HCT116 (cell line): Measurements from ENCODE around the gene GNG12. TPM values are rescaled to one million over a fixed set of nuclear protein-coding genes. Genes with fewer than 3 reads are reported as not detected.

Experiments used
- ATAC-seq: fragments of 200-7000 bp; cut with Tn5 transposase; 2 replicates; pipeline ENCODE4 v1.9.1; 2020; ENCODE audit warnings: mild to moderate bottlenecking, moderate library complexity
- BruUV-seq: library from RNA; stranded (reverse); fragments of 400-500 nt; replicated peaks from 2 replicates; lab custom pipeline; 2021; lab: Mats Ljungman, UMichigan
- CTCF ChIA-PET: fragments of 300-600 bp; sonication (Branson Sonifier 250); formaldehyde crosslinking; loops from one replicate; lab custom pipeline; 2021; ENCODE audit warnings: antibody characterized with exemption; lab: Charles Lee
- POLR2A ChIA-PET: fragments of 300-600, 350-600 bp; sonication (Branson Sonifier 250); formaldehyde crosslinking; loops from one replicate; lab custom pipeline; 2021; ENCODE audit warnings: antibody characterized with exemption; lab: Charles Lee
- RAD21 ChIA-PET, 2 experiments: fragments of 300-600 bp; sonication (Branson Sonifier 250); formaldehyde crosslinking; loops; one replicate each; lab custom pipeline; 2023; ENCODE audit warnings: low total read pairs in 2 of 2; ENCODE audit not compliant: uncharacterized antibody in 2 of 2, unreplicated experiment in 2 of 2, low non-redundant PET in 1 of 2; lab: Charles Lee
- DNase-seq: peaks from one replicate; pipeline ENCODE4 v3.0.0-alpha.2; 2010; ENCODE audit warnings: low read depth, low spot score
- H2AFZ ChIP-seq: fragments of 200-600 bp; shearing (Covaris generic), sonication (generic); 2 replicates; pipeline ENCODE4 v1.6.1; 2017; ENCODE audit warnings: low read depth, mixed run types, mixed read lengths, antibody characterized with exemption, low read length; ENCODE audit not compliant: poor library complexity, severe bottlenecking
- H3K27ac ChIP-seq: 2 replicates; pipeline ENCODE4 v1.5.1; 2012; ENCODE audit warnings: low read depth, low read length
- H3K27me3 ChIP-seq: fragments of 200-600 bp; sonication (generic); 2 replicates; pipeline ENCODE4 v1.6.1; 2016; ENCODE audit warnings: mixed run types, low read length, mixed read lengths; ENCODE audit not compliant: insufficient read depth
- H3K36me3 ChIP-seq, 2 experiments: fragments of 200-500 bp in 1 of 2; fragments of 200-600 bp in 1 of 2; sonication (Bioruptor generic) in 1 of 2; sonication (generic) in 1 of 2; 2 replicates each; pipeline versions ENCODE4 v1.5.1 to v1.6.1; 2014 to 2016; ENCODE audit warnings: low read length in 2 of 2, inconsistent platforms in 1 of 2, mixed read lengths in 1 of 2, mixed run types in 1 of 2; ENCODE audit not compliant: insufficient read depth in 2 of 2, control insufficient read depth in 1 of 2
- H3K4me1 ChIP-seq, 2 experiments: fragments of 200-600 bp in 1 of 2; sonication (generic) in 1 of 2; 2 replicates each; pipeline versions ENCODE4 v1.5.1 to v1.6.1; 2012 to 2017; ENCODE audit warnings: low read length in 2 of 2, inconsistent platforms in 1 of 2, mild to moderate bottlenecking in 1 of 2, mixed read lengths in 1 of 2, mixed run types in 1 of 2, moderate library complexity in 1 of 2; ENCODE audit not compliant: insufficient read depth in 2 of 2, control insufficient read depth in 1 of 2
- H3K4me2 ChIP-seq: fragments of 200-600 bp; sonication (generic); 2 replicates; pipeline ENCODE4 v1.6.1; 2017; ENCODE audit warnings: mixed run types, low read length, mixed read lengths
- H3K4me3 ChIP-seq, 2 experiments: fragments of 200-600 bp in 1 of 2; sonication (generic) in 1 of 2; replicated peaks in 1 of 2; 2 replicates each; pipeline ENCODE4 v1.5.1; 2011 to 2016; ENCODE audit warnings: low read length in 2 of 2, control low read depth in 1 of 2, low read depth in 1 of 2, mild to moderate bottlenecking in 1 of 2, mixed read lengths in 1 of 2, mixed run types in 1 of 2
- H3K79me2 ChIP-seq: fragments of 200-600 bp; sonication (generic); 2 replicates; pipeline ENCODE4 v1.6.1; 2017; ENCODE audit warnings: mild to moderate bottlenecking, mixed run types, low read length, moderate library complexity, mixed read lengths; ENCODE audit not compliant: insufficient read depth
- H3K9ac ChIP-seq: fragments of 200-600 bp; sonication (generic); 2 replicates; pipeline ENCODE4 v1.6.1; 2016; ENCODE audit warnings: low read length, mixed read lengths
- H3K9me2 ChIP-seq: fragments of 200-600 bp; sonication (generic), shearing (Covaris generic); 2 replicates; pipeline ENCODE4 v1.6.1; 2017; ENCODE audit warnings: mixed run types, mild to moderate bottlenecking, moderate library complexity; ENCODE audit not compliant: insufficient read depth
- H3K9me3 ChIP-seq, 2 experiments: fragments of 200-500 bp in 1 of 2; fragments of 200-600 bp in 1 of 2; sonication (Bioruptor generic) in 1 of 2; sonication (generic) in 1 of 2; 2 replicates each; pipeline ENCODE4 v1.6.1; 2014 to 2017; ENCODE audit warnings: low read length in 2 of 2, mixed read lengths in 2 of 2, inconsistent platforms in 1 of 2, low read depth in 1 of 2, mild to moderate bottlenecking in 1 of 2, mixed run types in 1 of 2, moderate library complexity in 1 of 2; ENCODE audit not compliant: control insufficient read depth in 1 of 2, insufficient read depth in 1 of 2
- H4K20me1 ChIP-seq: fragments of 200-600 bp; sonication (generic), shearing (Covaris generic); 2 replicates; pipeline ENCODE4 v1.6.1; 2017; ENCODE audit warnings: mixed run types, mild to moderate bottlenecking, moderate library complexity; ENCODE audit not compliant: insufficient read depth
- CBX3 ChIP-seq: IDR thresholded peaks from 2 replicates; pipeline ENCODE4 v1.6.1; 2012; ENCODE audit warnings: low read depth
- EGR1 ChIP-seq: IDR thresholded peaks from 2 replicates; pipeline ENCODE4 v1.6.1; 2012; ENCODE audit warnings: low read depth
- EZH2 ChIP-seq: fragments of 200-600 bp; sonication (generic); IDR thresholded peaks from 2 replicates; pipeline ENCODE4 v1.6.1; 2017; ENCODE audit warnings: antibody characterized with exemption, mixed run types
- EZH2phosphoT487 ChIP-seq: fragments of 200-600 bp; IDR thresholded peaks from 2 replicates; pipeline ENCODE4 v1.6.1; 2018; ENCODE audit warnings: antibody characterized with exemption, borderline replicate concordance
- FOSL1 ChIP-seq: IDR thresholded peaks from 2 replicates; pipeline ENCODE4 v1.6.1; 2012; ENCODE audit warnings: low read depth
- RAD21 ChIP-seq: IDR thresholded peaks from 2 replicates; pipeline ENCODE4 v1.6.1; 2012; ENCODE audit warnings: low read depth, mild to moderate bottlenecking
- SIN3A ChIP-seq: IDR thresholded peaks from 2 replicates; pipeline ENCODE4 v1.6.1; 2012; ENCODE audit warnings: low read depth
- SP1 ChIP-seq: IDR thresholded peaks from 2 replicates; pipeline ENCODE4 v1.6.1; 2012; ENCODE audit warnings: low read depth
- intact Hi-C: fragments of 100-400 bp; cut with micrococcal nuclease; formaldehyde crosslinking; loops from 2 replicates; pipeline ENCODE4 v1.10.0; 2022
- total RNA-seq: library from RNA; stranded (reverse); gene quantifications from one replicate; pipeline ENCODE4 v1.2.1, GENCODE V29; 2021; ENCODE audit not compliant: unreplicated experiment
- TF ChIP-seq, protein P1 (sequence below), 3 experiments: fragments of 200-600 bp in 1 of 3; sonication (generic) in 1 of 3; IDR thresholded peaks in 2 of 3; conservative IDR thresholded peaks in 1 of 3; 2 replicates each; pipeline ENCODE4 v1.5.1; 2012 to 2017; ENCODE audit warnings: low read depth in 2 of 3, low read length in 2 of 3, antibody characterized with exemption in 1 of 3, borderline replicate concordance in 1 of 3, control low read depth in 1 of 3, mild to moderate bottlenecking in 1 of 3, mixed read lengths in 1 of 3, mixed run types in 1 of 3, moderate library complexity in 1 of 3; ENCODE audit not compliant: insufficient read depth in 1 of 3
- TF ChIP-seq, protein P2 (sequence below): IDR thresholded peaks from 2 replicates; pipeline ENCODE4 v1.6.1; 2012

Gene GNG12
- total RNA-seq, 1 experiment from 2014 or later, result 49.6 TPM

DNA sequence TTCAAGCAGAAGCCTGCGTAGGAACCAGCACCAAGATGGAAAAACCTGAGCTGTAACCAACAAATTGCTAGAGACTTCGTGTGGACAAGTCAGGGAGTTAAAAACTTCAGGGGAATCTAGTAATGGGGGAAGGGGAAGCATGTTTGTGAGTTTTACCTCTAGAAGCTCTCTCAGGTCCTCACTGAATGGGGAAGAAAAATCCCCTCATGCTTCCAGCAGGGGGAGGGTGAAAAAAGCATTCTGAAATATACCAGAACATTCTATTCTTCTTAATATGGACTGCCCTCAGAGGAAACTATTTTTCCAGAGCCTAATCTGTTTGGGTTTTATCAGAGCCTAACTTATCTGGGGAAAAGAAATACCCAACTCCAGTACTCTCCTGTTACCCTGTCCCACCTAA is 28.6 kb downstream of the GNG12 start:
- POLR2A ChIA-PET, result no interaction called here
- Histone ChIP-seq H3K27me3 (no peaks in the 10 kb centered on the region), H3K4me2 (no peak overlapping the region), H4K20me1 (no peaks in the 10 kb centered on the region), H3K36me3 (no peaks in the 10 kb centered on the region), H3K4me3 (no peak overlapping the region), H3K9ac (no peak overlapping the region), H3K4me1 (0 out of 4 replicates have a peak, but pooled peaks cover 0 to 9% of the 10 kb centered on the region in 2 experiments), H3K9me3 (no peaks in the 10 kb centered on the region), H2AFZ (no peak overlapping the region), H3K27ac (no peak overlapping the region), H3K9me2 (no peaks in the 10 kb centered on the region), H3K79me2 (peaks cover 52% of the 10 kb centered on the region)
- TF ChIP-seq RAD21 (no peak), SIN3A (no peak), FOSL1 (no peak)
- TF ChIP-seq, protein P1, sequence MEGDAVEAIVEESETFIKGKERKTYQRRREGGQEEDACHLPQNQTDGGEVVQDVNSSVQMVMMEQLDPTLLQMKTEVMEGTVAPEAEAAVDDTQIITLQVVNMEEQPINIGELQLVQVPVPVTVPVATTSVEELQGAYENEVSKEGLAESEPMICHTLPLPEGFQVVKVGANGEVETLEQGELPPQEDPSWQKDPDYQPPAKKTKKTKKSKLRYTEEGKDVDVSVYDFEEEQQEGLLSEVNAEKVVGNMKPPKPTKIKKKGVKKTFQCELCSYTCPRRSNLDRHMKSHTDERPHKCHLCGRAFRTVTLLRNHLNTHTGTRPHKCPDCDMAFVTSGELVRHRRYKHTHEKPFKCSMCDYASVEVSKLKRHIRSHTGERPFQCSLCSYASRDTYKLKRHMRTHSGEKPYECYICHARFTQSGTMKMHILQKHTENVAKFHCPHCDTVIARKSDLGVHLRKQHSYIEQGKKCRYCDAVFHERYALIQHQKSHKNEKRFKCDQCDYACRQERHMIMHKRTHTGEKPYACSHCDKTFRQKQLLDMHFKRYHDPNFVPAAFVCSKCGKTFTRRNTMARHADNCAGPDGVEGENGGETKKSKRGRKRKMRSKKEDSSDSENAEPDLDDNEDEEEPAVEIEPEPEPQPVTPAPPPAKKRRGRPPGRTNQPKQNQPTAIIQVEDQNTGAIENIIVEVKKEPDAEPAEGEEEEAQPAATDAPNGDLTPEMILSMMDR (IDR thresholded peaks at IDR 0.05 in 2 of 3, conservative IDR thresholded peaks at IDR 0.05 in 1 of 3; ENCODE audit: borderline replicate concordance in 1 of 3, insufficient read depth in 1 of 3, low read depth in 2 of 3, low read length in 2 of 3), result peak in 1 of 3 experiments; percentile 21; a peak in 1 of 6 replicates
- no TSS peak for BruUV-seq
- intact Hi-C loops, result no loop called here
- RAD21 ChIA-PET, result no interaction called here
- no peak for ATAC-seq
- CTCF ChIA-PET, result no interaction called here
- DNase-seq, result no peak

DNA sequence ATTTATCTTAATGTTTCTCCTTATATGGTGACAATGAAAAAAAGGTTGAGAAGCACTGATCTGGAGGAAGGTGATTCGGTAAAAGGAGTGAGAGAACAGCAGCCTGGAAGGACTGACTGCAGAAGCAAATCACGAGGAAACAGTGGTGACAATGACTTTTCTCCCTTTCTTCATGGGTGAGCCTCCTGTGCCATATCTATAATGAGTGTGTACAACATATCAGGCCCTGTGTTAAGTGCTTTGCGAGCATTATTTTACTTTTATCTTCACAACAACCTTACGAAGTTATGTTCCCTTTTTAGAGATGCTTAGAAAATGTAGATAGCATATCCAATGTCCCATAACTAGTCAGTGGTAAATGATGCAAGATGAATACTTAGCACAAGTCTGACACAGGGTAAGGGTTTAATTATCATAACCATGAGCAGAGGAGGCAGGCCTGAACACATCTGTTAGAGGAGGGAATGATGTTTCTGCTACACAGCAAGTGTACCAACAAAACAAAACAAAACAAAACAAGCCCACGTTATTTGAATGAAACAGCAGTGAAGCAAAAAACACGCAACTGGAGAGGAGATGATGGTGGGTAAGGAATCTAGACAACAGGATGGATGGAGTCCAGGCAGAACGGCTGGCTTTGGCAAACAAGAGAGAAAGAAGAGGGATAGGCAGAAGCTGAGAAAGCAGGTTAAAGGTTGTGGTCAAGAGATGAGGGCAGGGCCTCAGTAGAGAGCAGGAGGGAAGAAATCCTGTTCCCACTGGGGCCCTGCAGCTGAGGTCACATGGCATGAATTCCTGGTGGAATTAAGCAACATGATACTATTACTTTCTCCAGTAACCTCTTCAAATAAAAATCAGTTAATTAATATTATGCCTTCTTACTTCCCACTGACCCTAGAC is 29.6 kb downstream of the GNG12 start:
- no peaks in the 10 kb centered on the region for H3K36me3 ChIP-seq
- 0 out of 4 replicates have a peak, but pooled peaks cover 0 to 9% of the 10 kb centered on the region in 2 experiments for H3K4me1 ChIP-seq
- no peak overlapping the region for H3K4me2 ChIP-seq
- H3K9me3 ChIP-seq, result no peaks in the 10 kb centered on the region
- ChIA-PET POLR2A (no interaction called here), CTCF (no interaction called here), RAD21 (no interaction called here)
- peaks cover 47% of the 10 kb centered on the region for H3K79me2 ChIP-seq
- H3K4me3 ChIP-seq, result no peak overlapping the region
- H2AFZ ChIP-seq, result no peak overlapping the region
- no peaks in the 10 kb centered on the region for H4K20me1 ChIP-seq
- no peaks in the 10 kb centered on the region for H3K27me3 ChIP-seq
- no peaks in the 10 kb centered on the region for H3K9me2 ChIP-seq
- no peak overlapping the region for H3K27ac ChIP-seq
- DNase-seq, result no peak
- no peak for ATAC-seq
- BruUV-seq, result no TSS peak
- H3K9ac ChIP-seq, result no peak overlapping the region
- intact Hi-C loops, result no loop called here
- TF ChIP-seq FOSL1 (no peak), EZH2 (no peak), SP1 (no peak), EGR1 (no peak), EZH2phosphoT487 (no peak), CBX3 (no peak)
- TF ChIP-seq, protein P1 (IDR thresholded peaks at IDR 0.05 in 2 of 3, conservative IDR thresholded peaks at IDR 0.05 in 1 of 3; ENCODE audit: borderline replicate concordance in 1 of 3, insufficient read depth in 1 of 3, low read depth in 2 of 3, low read length in 2 of 3), result no peak
- TF ChIP-seq, protein P2, sequence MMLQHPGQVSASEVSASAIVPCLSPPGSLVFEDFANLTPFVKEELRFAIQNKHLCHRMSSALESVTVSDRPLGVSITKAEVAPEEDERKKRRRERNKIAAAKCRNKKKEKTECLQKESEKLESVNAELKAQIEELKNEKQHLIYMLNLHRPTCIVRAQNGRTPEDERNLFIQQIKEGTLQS, result no peak
